ENCODE data around the gene IL1R2.

DNA sequence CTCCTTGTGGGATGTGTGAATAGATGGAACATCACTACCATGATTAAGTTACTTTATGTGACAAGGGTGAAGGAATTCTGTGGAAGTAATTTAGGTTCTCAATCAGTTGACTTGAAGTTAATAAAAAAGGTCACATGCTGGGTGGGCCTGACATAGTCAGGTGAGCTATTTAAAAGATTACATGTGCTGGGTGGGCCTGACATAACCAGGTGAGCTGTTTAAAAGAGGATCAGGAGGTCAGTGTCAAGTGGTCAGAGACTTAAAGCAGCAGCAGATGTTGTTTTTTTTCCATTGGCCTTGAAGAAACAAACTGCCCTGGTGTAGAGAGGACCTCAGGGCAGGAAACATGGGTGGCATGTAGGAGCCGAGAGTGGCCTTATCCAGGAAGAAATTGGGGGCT lies 3.3 kb downstream of the IL1R2 start:
- TF ChIP-seq, protein P1, sequence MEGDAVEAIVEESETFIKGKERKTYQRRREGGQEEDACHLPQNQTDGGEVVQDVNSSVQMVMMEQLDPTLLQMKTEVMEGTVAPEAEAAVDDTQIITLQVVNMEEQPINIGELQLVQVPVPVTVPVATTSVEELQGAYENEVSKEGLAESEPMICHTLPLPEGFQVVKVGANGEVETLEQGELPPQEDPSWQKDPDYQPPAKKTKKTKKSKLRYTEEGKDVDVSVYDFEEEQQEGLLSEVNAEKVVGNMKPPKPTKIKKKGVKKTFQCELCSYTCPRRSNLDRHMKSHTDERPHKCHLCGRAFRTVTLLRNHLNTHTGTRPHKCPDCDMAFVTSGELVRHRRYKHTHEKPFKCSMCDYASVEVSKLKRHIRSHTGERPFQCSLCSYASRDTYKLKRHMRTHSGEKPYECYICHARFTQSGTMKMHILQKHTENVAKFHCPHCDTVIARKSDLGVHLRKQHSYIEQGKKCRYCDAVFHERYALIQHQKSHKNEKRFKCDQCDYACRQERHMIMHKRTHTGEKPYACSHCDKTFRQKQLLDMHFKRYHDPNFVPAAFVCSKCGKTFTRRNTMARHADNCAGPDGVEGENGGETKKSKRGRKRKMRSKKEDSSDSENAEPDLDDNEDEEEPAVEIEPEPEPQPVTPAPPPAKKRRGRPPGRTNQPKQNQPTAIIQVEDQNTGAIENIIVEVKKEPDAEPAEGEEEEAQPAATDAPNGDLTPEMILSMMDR (IDR thresholded peaks at IDR 0.05; ENCODE audit: insufficient read depth, low read length) = no peak
- no peak for TF ChIP-seq POLR2AphosphoS5 (IDR thresholded peaks at IDR 0.05; ENCODE audit: low read depth)

All from HL-60 (cell line).